NCI-H2171 treated with DMSO at 0.1 percent for 48 hours (cell line): Measurements from ENCODE around the gene KCNJ15.
"Not testable (repeated sequence)": the region's sequence is repeated elsewhere in the genome, so short reads cannot be mapped to it uniquely, and the experiment has no call there.

Experiments
- DNase-seq: peaks from one replicate; lab custom pipeline; 2025; lab: John Stamatoyannopoulos, UW

The KCNJ15 gene

GRCh38 chr21:38256599-38257302, at the start of gene KCNJ15:
Gene KCNJ15, plus strand, starts transcription at chr21:38256991. Its CDS starts 42,271 bp downstream, at chr21:38299262.
- no peak for DNase-seq

GRCh38 chr21:38208118-38208517, 48.7 kb upstream of the KCNJ15 start:
- no peak for DNase-seq

GRCh38 chr21:38211321-38211720, 45.5 kb upstream of the KCNJ15 start:
- DNase-seq, result no peak

- DNase-seq, result no peak
Observed at GRCh38 chr21:38212706-38213105, 44.1 kb upstream of the KCNJ15 start.

- DNase-seq, result peak; percentile 64
Observed at GRCh38 chr21:38219049-38219628, 37.7 kb upstream of the KCNJ15 start.

GRCh38 chr21:38220270-38220737, 36.5 kb upstream of the KCNJ15 start:
- DNase-seq, result no peak

- DNase-seq, result no peak
Observed at GRCh38 chr21:38221594-38221993, 35.2 kb upstream of the KCNJ15 start.

- no peak for DNase-seq
Observed at GRCh38 chr21:38223893-38224540, 32.8 kb upstream of the KCNJ15 start.

GRCh38 chr21:38227401-38227800, 29.4 kb upstream of the KCNJ15 start:
- no peak for DNase-seq

GRCh38 chr21:38228115-38228514, 28.7 kb upstream of the KCNJ15 start:
- no peak for DNase-seq

GRCh38 chr21:38228537-38228936, 28.3 kb upstream of the KCNJ15 start:
- DNase-seq, result no peak

GRCh38 chr21:38229260-38229877, 27.4 kb upstream of the KCNJ15 start:
- DNase-seq, result peak; percentile 6

GRCh38 chr21:38234395-38235142, 22.2 kb upstream of the KCNJ15 start:
- DNase-seq, result no peak

- not testable (repeated sequence) for DNase-seq
Observed at GRCh38 chr21:38235251-38235650, 21.5 kb upstream of the KCNJ15 start.

- DNase-seq, result no peak
Observed at GRCh38 chr21:38236232-38236631, 20.6 kb upstream of the KCNJ15 start.

- DNase-seq, result no peak
Observed at GRCh38 chr21:38239672-38240071, 17.1 kb upstream of the KCNJ15 start.

- no peak for DNase-seq
Observed at GRCh38 chr21:38240129-38240528, 16.7 kb upstream of the KCNJ15 start.

GRCh38 chr21:38241029-38241740, 15.6 kb upstream of the KCNJ15 start:
- DNase-seq, result no peak

GRCh38 chr21:38242061-38242460, 14.7 kb upstream of the KCNJ15 start:
- no peak for DNase-seq

GRCh38 chr21:38243732-38244406, 12.9 kb upstream of the KCNJ15 start:
- no peak for DNase-seq

GRCh38 chr21:38244407-38244787, 12.4 kb upstream of the KCNJ15 start:
- no peak for DNase-seq
